B cell (primary cell): Measurements from ENCODE around the gene KLK4. TPM values are rescaled to one million over a fixed set of nuclear protein-coding genes. Genes with fewer than 3 reads are reported as not detected.

Source experiments
- ATAC-seq: fragments of 200-7000 bp; cut with Tn5 transposase; one replicate; pipeline ENCODE4 v1.10.0; 2021; ENCODE audit warnings: low read depth, mild to moderate bottlenecking, moderate number of reproducible peaks, moderate library complexity
- CTCF ChIA-PET: fragments of 350-600 bp; sonication (Branson Sonifier 250); formaldehyde crosslinking; loops from one replicate; lab custom pipeline; 2021; ENCODE audit warnings: antibody characterized with exemption, inconsistent platforms; lab: Charles Lee
- POLR2A ChIA-PET: fragments of 350-600 bp; sonication (Branson Sonifier 250); formaldehyde crosslinking; loops from one replicate; lab custom pipeline; 2021; ENCODE audit warnings: antibody characterized with exemption; lab: Charles Lee
- DNase-seq: peaks from one replicate; pipeline ENCODE4 v3.0.0; 2013
- H2AFZ ChIP-seq: 2 replicates; pipeline ENCODE4 v1.6.1; 2012; ENCODE audit warnings: mild to moderate bottlenecking, low read depth, low read length; ENCODE audit not compliant: insufficient read depth, poor library complexity, severe bottlenecking
- H3K27ac ChIP-seq, 2 donors: 1 replicate in 1 of 2; 2 replicates in 1 of 2; pipeline ENCODE4 v1.5.1; 2012 to 2013; ENCODE audit warnings: low read length in 2 of 2, mild to moderate bottlenecking in 2 of 2, moderate library complexity in 1 of 2
- H3K27me3 ChIP-seq, 4 experiments: fragments of 200-600 bp in 1 of 4; sonication (generic) in 1 of 4; replicated peaks in 1 of 4; 1 replicate in 2 of 4; 2 replicates in 2 of 4; pipeline versions ENCODE4 v1.6.1 to v1.7.0; 2013 to 2016; ENCODE audit warnings: low read length in 3 of 4, mild to moderate bottlenecking in 2 of 4, mixed read lengths in 1 of 4, moderate library complexity in 1 of 4; ENCODE audit not compliant: insufficient read depth in 4 of 4, control insufficient read depth in 3 of 4; ENCODE audit errors: control extremely low read depth in 1 of 4
- H3K36me3 ChIP-seq, 2 experiments: replicated peaks in 1 of 2; 1 replicate in 1 of 2; 2 replicates in 1 of 2; pipeline versions ENCODE4 v1.6.1 to v1.7.1; 2013; ENCODE audit warnings: low read length in 1 of 2; ENCODE audit not compliant: insufficient read depth in 2 of 2, control insufficient read depth in 1 of 2; ENCODE audit errors: control extremely low read depth in 1 of 2, extremely low read depth in 1 of 2
- H3K4me1 ChIP-seq, 2 donors: fragments of 200-600 bp in 1 of 2; sonication (generic) in 1 of 2; 1 replicate in 1 of 2; 2 replicates in 1 of 2; pipeline versions ENCODE4 v1.5.1 to v1.6.1; 2013 to 2017; ENCODE audit warnings: low read length in 2 of 2; ENCODE audit not compliant: control insufficient read depth in 2 of 2, insufficient read depth in 2 of 2
- H3K4me2 ChIP-seq: replicated peaks from 2 replicates; pipeline ENCODE3; 2012; ENCODE audit warnings: mild to moderate bottlenecking, low read depth, low read length; ENCODE audit not compliant: poor library complexity, severe bottlenecking
- H3K4me3 ChIP-seq, 5 experiments: fragments of 200-600 bp in 1 of 5; sonication (generic) in 1 of 5; 1 replicate in 3 of 5; 2 replicates in 2 of 5; pipeline versions ENCODE4 v1.5.1 to v1.7.0; 2011 to 2016; ENCODE audit warnings: low read length in 4 of 5, mild to moderate bottlenecking in 4 of 5, low read depth in 2 of 5, control low read depth in 1 of 5, moderate library complexity in 1 of 5; ENCODE audit not compliant: insufficient read depth in 1 of 5; ENCODE audit errors: control extremely low read depth in 1 of 5, extremely low read depth in 1 of 5
- H3K79me2 ChIP-seq: fragments of 200-600 bp; sonication (generic); one replicate; pipeline ENCODE4 v1.6.0; 2016; ENCODE audit warnings: low read length; ENCODE audit not compliant: control insufficient read depth, insufficient read depth
- H3K9ac ChIP-seq: fragments of 200-600 bp; sonication (generic); 2 replicates; pipeline ENCODE4 v1.6.1; 2017; ENCODE audit warnings: mild to moderate bottlenecking, low read length, moderate library complexity
- H3K9me3 ChIP-seq, 3 donors: one replicate each; pipeline versions ENCODE4 v1.6.1 to v1.7.1; 2013; ENCODE audit warnings: low read length in 2 of 3; ENCODE audit not compliant: control insufficient read depth in 2 of 3, insufficient read depth in 1 of 3; ENCODE audit errors: control extremely low read depth in 1 of 3
- H4K20me1 ChIP-seq: 2 replicates; pipeline ENCODE4 v1.6.0; 2012; ENCODE audit warnings: mild to moderate bottlenecking, low read length; ENCODE audit not compliant: insufficient read depth, control insufficient read depth, poor library complexity, severe bottlenecking
- H3K27ac Mint-ChIP-seq: one replicate; pipeline ENCODE4 v1.8.0; 2021; ENCODE audit warnings: mixed read lengths
- H3K27me3 Mint-ChIP-seq: one replicate; pipeline ENCODE4 v1.8.0; 2021; ENCODE audit warnings: mixed read lengths
- H3K4me1 Mint-ChIP-seq: one replicate; pipeline ENCODE4 v1.8.0; 2021; ENCODE audit warnings: mixed read lengths
- H3K4me3 Mint-ChIP-seq: one replicate; pipeline ENCODE4 v1.8.0; 2021; ENCODE audit warnings: mixed read lengths
- H3K9me3 Mint-ChIP-seq: one replicate; pipeline ENCODE4 v1.8.0; 2022; ENCODE audit warnings: mixed read lengths; ENCODE audit not compliant: insufficient read depth
- EZH2 ChIP-seq: IDR thresholded peaks from 2 replicates; pipeline ENCODE4 v1.6.1; 2012; ENCODE audit warnings: borderline replicate concordance, low read depth, mild to moderate bottlenecking, moderate library complexity, low read length; ENCODE audit not compliant: insufficient read depth, poor library complexity, severe bottlenecking
- WGBS: methylation state at CpG from one replicate; pipeline ENCODE4 v1.1.5; 2013; ENCODE audit warnings: missing lambda C conversion rate; ENCODE audit not compliant: insufficient coverage; 5-methylcytosine and 5-hydroxymethylcytosine counted together
- intact Hi-C: fragments of 100-400 bp; cut with micrococcal nuclease; formaldehyde crosslinking; loops from one replicate; pipeline ENCODE4 v1.10.0; 2022
- polyA plus RNA-seq: library from polyadenylated mRNA; depleted of rRNA; stranded (reverse); fragments of >200 nt; gene quantifications from 2 replicates; pipeline ENCODE4 v1.2.3, GENCODE V29; 2012
- total RNA-seq, 2 donors: library from RNA; stranded (reverse); fragments of 120-200 nt in 1 of 2; gene quantifications; 1 replicate in 1 of 2; 2 replicates in 1 of 2; pipeline versions ENCODE4 v1.2.3 to v1.2.4, GENCODE V29; 2013 to 2022
- TF ChIP-seq, protein P1 (sequence below): fragments of 200-600 bp; IDR thresholded peaks from one replicate; pipeline ENCODE4 v1.8.0; 2022; ENCODE audit warnings: antibody characterized with exemption, mild to moderate bottlenecking

Gene KLK4
- total and polyA plus RNA-seq, 2 donors (not counting 1 experiment from before 2014, with no cell fraction given) = 0.45 to 0.52 TPM

DNA sequence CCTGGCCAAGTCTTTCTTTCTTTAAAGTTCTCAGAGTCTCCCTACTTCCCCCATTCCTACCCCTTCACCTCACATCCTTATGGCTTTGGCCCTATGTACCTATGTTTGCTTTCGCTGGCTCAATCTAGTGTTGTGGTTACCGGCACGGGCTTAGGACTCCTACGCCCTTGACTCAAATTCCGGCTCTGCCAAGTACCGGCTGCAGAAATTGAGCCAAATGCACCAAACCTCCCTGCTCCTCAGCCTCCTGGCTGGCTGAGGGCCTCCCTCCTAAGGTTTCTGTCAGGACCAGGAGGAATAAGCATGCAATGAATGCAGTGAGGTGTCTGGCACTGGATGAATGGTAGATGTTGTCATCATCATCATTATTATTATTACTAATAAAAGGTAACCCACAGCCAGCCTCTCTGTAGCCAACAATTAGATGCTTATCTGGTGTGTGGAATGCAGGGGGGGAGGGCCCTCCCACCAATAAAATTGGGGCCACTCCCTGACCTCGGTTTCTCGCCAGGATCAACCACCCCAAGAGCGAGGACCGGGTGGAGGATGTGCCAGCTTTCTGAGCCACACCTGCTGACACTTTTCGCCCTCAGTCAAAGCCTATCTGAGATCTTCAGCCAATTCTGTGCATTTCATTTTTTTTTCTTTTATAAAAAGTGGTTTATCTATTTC, 21.0 kb upstream of the KLK4 start:
- ATAC-seq (no peak), DNase-seq (no peak)
- TF ChIP-seq, protein P1, sequence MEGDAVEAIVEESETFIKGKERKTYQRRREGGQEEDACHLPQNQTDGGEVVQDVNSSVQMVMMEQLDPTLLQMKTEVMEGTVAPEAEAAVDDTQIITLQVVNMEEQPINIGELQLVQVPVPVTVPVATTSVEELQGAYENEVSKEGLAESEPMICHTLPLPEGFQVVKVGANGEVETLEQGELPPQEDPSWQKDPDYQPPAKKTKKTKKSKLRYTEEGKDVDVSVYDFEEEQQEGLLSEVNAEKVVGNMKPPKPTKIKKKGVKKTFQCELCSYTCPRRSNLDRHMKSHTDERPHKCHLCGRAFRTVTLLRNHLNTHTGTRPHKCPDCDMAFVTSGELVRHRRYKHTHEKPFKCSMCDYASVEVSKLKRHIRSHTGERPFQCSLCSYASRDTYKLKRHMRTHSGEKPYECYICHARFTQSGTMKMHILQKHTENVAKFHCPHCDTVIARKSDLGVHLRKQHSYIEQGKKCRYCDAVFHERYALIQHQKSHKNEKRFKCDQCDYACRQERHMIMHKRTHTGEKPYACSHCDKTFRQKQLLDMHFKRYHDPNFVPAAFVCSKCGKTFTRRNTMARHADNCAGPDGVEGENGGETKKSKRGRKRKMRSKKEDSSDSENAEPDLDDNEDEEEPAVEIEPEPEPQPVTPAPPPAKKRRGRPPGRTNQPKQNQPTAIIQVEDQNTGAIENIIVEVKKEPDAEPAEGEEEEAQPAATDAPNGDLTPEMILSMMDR = no peak
- no peak for TF ChIP-seq EZH2
- H3K4me3 Mint-ChIP-seq = no peak overlapping the region
- Histone ChIP-seq H2AFZ (no peak overlapping the region), H3K4me1 (no peaks in the 10 kb centered on the region), H3K27ac (no peak overlapping the region), H3K36me3 (no peaks in the 10 kb centered on the region), H3K4me3 (no peak overlapping the region), H3K79me2 (no peaks in the 10 kb centered on the region), H3K27me3 (peaks cover 0 to 10% (median 6%) of the 10 kb centered on the region in 4 experiments), H3K9ac (no peak overlapping the region), H3K4me2 (no peak overlapping the region), H4K20me1 (no peaks in the 10 kb centered on the region), H3K9me3 (peaks cover 0 to 4% (median 0%) of the 10 kb centered on the region in 3 donors)
- H3K27me3 Mint-ChIP-seq = peaks cover 26% of the 10 kb centered on the region
- intact Hi-C loops = no loop called here
- H3K4me1 Mint-ChIP-seq = peaks cover 2% of the 10 kb centered on the region
- no peak overlapping the region for H3K27ac Mint-ChIP-seq
- 89% methylated on average over 9 of the region's 11 CpGs for WGBS
- ChIA-PET POLR2A (no interaction called here), CTCF (no interaction called here)
- no peaks in the 10 kb centered on the region for H3K9me3 Mint-ChIP-seq

DNA sequence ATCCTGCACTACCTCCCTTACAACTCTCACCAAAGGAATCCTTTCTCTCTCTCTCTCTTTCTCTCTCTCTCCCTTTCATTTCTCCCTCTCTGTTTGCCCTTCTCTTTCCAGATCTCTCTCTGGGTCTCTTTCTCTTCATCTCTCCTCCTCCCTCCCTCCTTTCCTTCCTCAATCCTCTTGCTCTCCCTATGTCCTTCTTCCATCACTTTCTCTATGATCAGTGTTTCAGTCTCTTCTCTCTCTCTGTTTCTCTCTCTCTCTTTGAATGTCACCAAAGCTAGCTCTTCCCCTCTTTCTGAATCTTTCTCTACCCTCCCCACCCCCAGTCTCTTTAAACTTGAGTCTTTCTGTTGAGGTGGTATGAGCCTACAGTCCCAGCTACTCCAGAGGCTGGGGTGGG, 19.8 kb upstream of the KLK4 start:
- Mint-ChIP-seq H3K27me3 (peaks cover 29% of the 10 kb centered on the region), H3K27ac (no peak overlapping the region), H3K9me3 (no peaks in the 10 kb centered on the region), H3K4me3 (no peak overlapping the region), H3K4me1 (peaks cover 2% of the 10 kb centered on the region)
- Histone ChIP-seq H3K4me3 (no peak overlapping the region), H3K9ac (no peak overlapping the region), H3K4me1 (no peaks in the 10 kb centered on the region), H3K27me3 (peaks cover 0 to 10% (median 6%) of the 10 kb centered on the region in 4 experiments), H3K36me3 (no peaks in the 10 kb centered on the region), H3K4me2 (no peak overlapping the region), H3K9me3 (peaks cover 0 to 4% (median 0%) of the 10 kb centered on the region in 3 donors), H3K79me2 (no peaks in the 10 kb centered on the region), H4K20me1 (no peaks in the 10 kb centered on the region), H3K27ac (no peak overlapping the region), H2AFZ (no peak overlapping the region)
- POLR2A ChIA-PET = no interaction called here
- CTCF ChIA-PET = no interaction called here
- intact Hi-C loops = no loop called here
- TF ChIP-seq, protein P1 = no peak
- no peak for DNase-seq
- ATAC-seq = no peak
